Measurements from ENCODE around the gene LRRC46.

DNA sequence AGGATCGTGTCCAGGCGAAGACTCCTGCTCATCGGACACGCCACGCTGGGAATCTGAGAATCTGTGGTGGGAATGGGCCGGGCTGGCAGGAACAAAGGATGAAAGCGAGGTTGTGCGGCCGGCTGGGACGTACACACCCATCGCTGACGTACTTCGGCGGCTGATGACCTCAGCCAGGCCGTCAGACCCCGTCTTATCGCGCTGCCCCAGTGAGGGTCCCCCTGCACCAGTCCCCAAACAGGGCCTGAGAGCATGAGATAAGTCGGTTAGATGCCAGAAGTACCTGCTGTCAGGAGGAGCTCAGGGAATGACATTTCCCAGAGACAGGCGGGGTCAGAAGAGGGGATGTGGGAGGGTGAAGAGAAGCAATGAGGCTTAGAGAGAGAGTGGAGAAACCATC lies 35.5 kb downstream of the LRRC46 start:
- TF ChIP-seq EZH2 (IDR thresholded peaks at IDR 0.05; ENCODE audit: insufficient read depth, poor library complexity, severe bottlenecking) (no peak), EZH2phosphoT487 (IDR thresholded peaks at IDR 0.05; ENCODE audit: insufficient read depth, low read depth) (no peak)
